Retinal pigment epithelial cell (primary cell): ENCODE results near the gene CPT1A.

Experiments
- DNase-seq: peaks from one replicate; pipeline ENCODE4 v3.0.0-alpha.2; 2010; ENCODE audit warnings: low read depth
- H3K4me3 ChIP-seq: 2 replicates; pipeline ENCODE4 v1.5.1; 2011; ENCODE audit warnings: mild to moderate bottlenecking, low read length, control low read depth, moderate library complexity
- CTCF ChIP-seq: conservative IDR thresholded peaks from 2 replicates; pipeline ENCODE4 v1.5.1; 2011; ENCODE audit warnings: low read depth, low read length, control low read depth, inconsistent platforms

Gene CPT1A

GRCh38 chr11:68735125-68735524 lies 106.6 kb downstream of the CPT1A start:
- DNase-seq, result no peak
- TF ChIP-seq CTCF, result no peak
- H3K4me3 ChIP-seq, result no peak overlapping the region

GRCh38 chr11:68734111-68734510 lies 107.6 kb downstream of the CPT1A start:
- DNase-seq, result no peak
- H3K4me3 ChIP-seq, result no peak overlapping the region
- TF ChIP-seq CTCF, result no peak

GRCh38 chr11:68727783-68728182 lies 113.9 kb downstream of the CPT1A start:
- no peak overlapping the region for H3K4me3 ChIP-seq
- DNase-seq, result no peak
- TF ChIP-seq CTCF, result no peak

- DNase-seq, result no peak
Observed at GRCh38 chr11:68724293-68724692, 117.4 kb downstream of the CPT1A start.

GRCh38 chr11:68722143-68722542 lies 119.6 kb downstream of the CPT1A start:
- no peak for DNase-seq
- TF ChIP-seq CTCF, result no peak
- H3K4me3 ChIP-seq, result no peak overlapping the region

More at GRCh38 chr11:68724293-68724692, 117.4 kb downstream of the CPT1A start:
- no peak overlapping the region for H3K4me3 ChIP-seq
- TF ChIP-seq CTCF, result no peak

GRCh38 chr11:68721075-68721474 lies 120.6 kb downstream of the CPT1A start:
- H3K4me3 ChIP-seq, result no peak overlapping the region
- DNase-seq, result no peak
- TF ChIP-seq CTCF, result no peak

GRCh38 chr11:68715456-68716122 lies 126.1 kb downstream of the CPT1A start:
- no peak for TF ChIP-seq CTCF
- no peak overlapping the region for H3K4me3 ChIP-seq
- no peak for DNase-seq
